Mesenchymal stem cell (in vitro differentiated cells and primary cell): ENCODE results near the gene CCDC148.
"Not testable (repeated sequence)": the region's sequence is repeated elsewhere in the genome, so short reads cannot be mapped to it uniquely, and the experiment has no call there.

Experiments
- DNase-seq: peaks from one replicate; pipeline ENCODE4 v3.0.0-alpha.2; 2013
- H2AFZ ChIP-seq: one replicate; pipeline ENCODE4 v1.6.1; 2013; ENCODE audit warnings: low read depth, mild to moderate bottlenecking, control low read depth, inconsistent platforms, low read length, moderate library complexity
- H2AK5ac ChIP-seq: 2 replicates; pipeline ENCODE4 v1.6.1; 2013; ENCODE audit warnings: low read length, moderate library complexity, mild to moderate bottlenecking, inconsistent platforms; ENCODE audit not compliant: severe bottlenecking
- H2BK120ac ChIP-seq: one replicate; pipeline ENCODE4 v1.6.1; 2013; ENCODE audit warnings: low read depth, mild to moderate bottlenecking, inconsistent platforms, low read length, moderate library complexity
- H2BK12ac ChIP-seq, 2 experiments: one replicate each; pipeline ENCODE4 v1.6.1; 2013; ENCODE audit warnings: inconsistent platforms in 2 of 2, low read length in 2 of 2, mild to moderate bottlenecking in 2 of 2, moderate library complexity in 2 of 2, control low read depth in 1 of 2
- H2BK15ac ChIP-seq: one replicate; pipeline ENCODE4 v1.6.1; 2013; ENCODE audit warnings: mild to moderate bottlenecking, low read depth, inconsistent platforms; ENCODE audit not compliant: poor library complexity, severe bottlenecking
- H2BK5ac ChIP-seq: 2 replicates; pipeline ENCODE4 v1.6.1; 2013; ENCODE audit warnings: low read depth, mild to moderate bottlenecking, low read length, control low read depth, inconsistent platforms; ENCODE audit not compliant: poor library complexity, severe bottlenecking
- H3K14ac ChIP-seq, 2 experiments: one replicate each; pipeline ENCODE4 v1.6.1; 2013; ENCODE audit warnings: inconsistent platforms in 2 of 2, low read length in 2 of 2, control low read depth in 1 of 2, mild to moderate bottlenecking in 1 of 2, moderate library complexity in 1 of 2
- H3K18ac ChIP-seq, 2 experiments: one replicate each; pipeline ENCODE4 v1.6.1; 2013; ENCODE audit warnings: inconsistent platforms in 2 of 2, low read length in 2 of 2, control low read depth in 1 of 2, low read depth in 1 of 2, mild to moderate bottlenecking in 1 of 2
- H3K23ac ChIP-seq, 2 experiments: one replicate each; pipeline ENCODE4 v1.6.1; 2013; ENCODE audit warnings: inconsistent platforms in 2 of 2, low read length in 2 of 2, mild to moderate bottlenecking in 2 of 2, moderate library complexity in 2 of 2, control low read depth in 1 of 2
- H3K27ac ChIP-seq: 2 replicates; pipeline ENCODE4 v1.5.1; 2013; ENCODE audit warnings: mild to moderate bottlenecking, moderate library complexity, low read length, control low read depth, inconsistent platforms; ENCODE audit not compliant: poor library complexity, severe bottlenecking
- H3K27me3 ChIP-seq, 2 experiments: 2 replicates each; pipeline versions ENCODE4 v1.6.1 to v1.7.0; 2013; ENCODE audit warnings: low read length in 2 of 2, mild to moderate bottlenecking in 2 of 2, moderate library complexity in 2 of 2, control low read depth in 1 of 2, inconsistent platforms in 1 of 2; ENCODE audit not compliant: control insufficient read depth in 1 of 2, insufficient read depth in 1 of 2
- H3K36me3 ChIP-seq, 2 experiments: 2 replicates each; pipeline versions ENCODE4 v1.6.1 to v1.7.0; 2013; ENCODE audit warnings: low read length in 2 of 2, control low read depth in 1 of 2, inconsistent platforms in 1 of 2, low read depth in 1 of 2, mild to moderate bottlenecking in 1 of 2; ENCODE audit not compliant: insufficient read depth in 2 of 2, control insufficient read depth in 1 of 2
- H3K4ac ChIP-seq, 2 experiments: one replicate each; pipeline ENCODE4 v1.6.1; 2013; ENCODE audit warnings: inconsistent platforms in 2 of 2, low read length in 2 of 2, mild to moderate bottlenecking in 2 of 2, moderate library complexity in 2 of 2, control low read depth in 1 of 2, low read depth in 1 of 2
- H3K4me1 ChIP-seq: 2 replicates; pipeline ENCODE4 v1.6.1; 2013; ENCODE audit warnings: low read depth, low read length, control low read depth; ENCODE audit not compliant: control insufficient read depth, insufficient read depth
- H3K4me2 ChIP-seq: 2 replicates; pipeline ENCODE4 v1.6.1; 2013; ENCODE audit warnings: low read length, mild to moderate bottlenecking, inconsistent platforms; ENCODE audit not compliant: poor library complexity, severe bottlenecking
- H3K4me3 ChIP-seq, 2 experiments: 2 replicates each; pipeline versions ENCODE4 v1.5.1 to v1.7.0; 2013; ENCODE audit warnings: low read length in 2 of 2, mild to moderate bottlenecking in 2 of 2, control low read depth in 1 of 2, low read depth in 1 of 2; ENCODE audit not compliant: insufficient read depth in 1 of 2
- H3K79me1 ChIP-seq: replicated peaks from 2 replicates; pipeline ENCODE4 v1.6.1; 2013; ENCODE audit warnings: mild to moderate bottlenecking, control low read depth, low read length, inconsistent platforms; ENCODE audit not compliant: poor library complexity, severe bottlenecking
- H3K9ac ChIP-seq: 2 replicates; pipeline ENCODE4 v1.7.0; 2013; ENCODE audit warnings: mild to moderate bottlenecking, low read length, moderate library complexity
- H3K9me3 ChIP-seq: 2 replicates; pipeline ENCODE4 v1.7.0; 2013; ENCODE audit warnings: mild to moderate bottlenecking, low read length; ENCODE audit not compliant: control insufficient read depth
- H4K8ac ChIP-seq: one replicate; pipeline ENCODE4 v1.6.1; 2013; ENCODE audit warnings: inconsistent platforms, mild to moderate bottlenecking, low read length, moderate library complexity
- H4K91ac ChIP-seq: one replicate; pipeline ENCODE4 v1.6.1; 2013; ENCODE audit warnings: mild to moderate bottlenecking, low read length, inconsistent platforms
- WGBS: methylation state at CpG from one replicate; pipeline ENCODE4 v1.1.7; 2013; ENCODE audit warnings: mixed read lengths; 5-methylcytosine and 5-hydroxymethylcytosine counted together

Gene CCDC148

GRCh38 chr2:158457826-158458616, 1.5 kb upstream of the CCDC148 start:
- H2BK120ac ChIP-seq = peak overlapping the region; percentile 39
- peak overlapping the region; percentile 30 for H4K8ac ChIP-seq
- H3K9ac ChIP-seq = peak overlapping the region; percentile 85
- H2BK5ac ChIP-seq = peak overlapping the region; percentile 85
- H3K27ac ChIP-seq = peak overlapping the region; percentile 91
- DNase-seq = peak; percentile 73
- H3K4ac ChIP-seq = peak overlapping the region; percentile 1 to 75
- H3K14ac ChIP-seq = peak overlapping the region; percentile 26 to 76
- no peak overlapping the region for H2AK5ac ChIP-seq
- H3K4me3 ChIP-seq = peak overlapping the region; percentile 88 to 91
- H2AFZ ChIP-seq = peak overlapping the region; percentile 87
- peak overlapping the region; percentile 85 for H4K91ac ChIP-seq
- H2BK12ac ChIP-seq = peak overlapping the region in 1 of 2 experiments; percentile 87
- peaks cover 2% of the 10 kb centered on the region for H3K4me1 ChIP-seq
- no peaks in the 10 kb centered on the region for H3K9me3 ChIP-seq
- H3K79me1 ChIP-seq = peaks cover 10% of the 10 kb centered on the region
- H3K4me2 ChIP-seq = peak overlapping the region; percentile 79
- WGBS = under 1% methylated on average over 51 of the region's 61 CpGs
- peak overlapping the region; percentile 89 for H2BK15ac ChIP-seq
- H3K36me3 ChIP-seq = no peaks in the 10 kb centered on the region
- H3K23ac ChIP-seq = peak overlapping the region in 1 of 2 experiments; percentile 70
- H3K18ac ChIP-seq = peak overlapping the region; percentile 90 to 98
- no peaks in the 10 kb centered on the region for H3K27me3 ChIP-seq

- Histone ChIP-seq H3K79me1 (peaks cover 9% of the 10 kb centered on the region), H2AK5ac (no peak overlapping the region), H3K18ac (peak overlapping the region; percentile 90 to 98), H3K4me3 (peak overlapping the region; percentile 88 to 91), H4K91ac (peak overlapping the region; percentile 85), H3K27ac (peak overlapping the region; percentile 87), H2BK120ac (peak overlapping the region; percentile 61), H2AFZ (peak overlapping the region; percentile 87), H2BK12ac (peak overlapping the region; percentile 87 to 89), H3K4me1 (peaks cover 2% of the 10 kb centered on the region), H4K8ac (peak overlapping the region; percentile 30), H3K4ac (peak overlapping the region in 1 of 2 experiments; percentile 82), H2BK5ac (peak overlapping the region; percentile 85), H2BK15ac (peak overlapping the region; percentile 39), H3K23ac (peak overlapping the region in 1 of 2 experiments; percentile 70), H3K14ac (peak overlapping the region in 1 of 2 experiments; percentile 76), H3K9me3 (no peaks in the 10 kb centered on the region), H3K36me3 (no peaks in the 10 kb centered on the region), H3K4me2 (peak overlapping the region; percentile 79), H3K27me3 (no peaks in the 10 kb centered on the region), H3K9ac (peak overlapping the region; percentile 85)
- under 1% methylated on average over 66 of the region's 84 CpGs for WGBS
- DNase-seq = peak; percentile 80
Observed at GRCh38 chr2:158457092-158457825, 706 bp upstream of the CCDC148 start.

- Histone ChIP-seq H3K9me3 (no peaks in the 10 kb centered on the region), H3K36me3 (no peaks in the 10 kb centered on the region), H3K27me3 (no peaks in the 10 kb centered on the region), H3K4me2 (no peak overlapping the region), H3K18ac (no peak overlapping the region), H2BK5ac (no peak overlapping the region), H3K23ac (no peak overlapping the region), H2BK120ac (no peak overlapping the region), H2AFZ (no peak overlapping the region), H3K9ac (no peak overlapping the region), H3K4me3 (no peak overlapping the region), H3K14ac (no peak overlapping the region), H2BK15ac (no peak overlapping the region), H3K27ac (no peak overlapping the region), H3K79me1 (no peaks in the 10 kb centered on the region), H4K8ac (no peak overlapping the region), H2AK5ac (no peak overlapping the region), H2BK12ac (no peak overlapping the region), H3K4me1 (no peaks in the 10 kb centered on the region), H3K4ac (no peak overlapping the region), H4K91ac (no peak overlapping the region)
- DNase-seq = no peak
- no CpG with 5 or more reads among the region's 1 CpG for WGBS
Observed at GRCh38 chr2:158443606-158444005, 12.9 kb downstream of the CCDC148 start.

- 95% methylated on average over 2 of the region's 4 CpGs for WGBS
- H3K27ac ChIP-seq, H4K8ac ChIP-seq, H2AFZ ChIP-seq, H2BK12ac ChIP-seq, H3K14ac ChIP-seq, H3K23ac ChIP-seq, H2BK15ac ChIP-seq, H3K4ac ChIP-seq, H3K4me3 ChIP-seq, H3K9me3 ChIP-seq, DNase-seq, H3K79me1 ChIP-seq, H3K4me1 ChIP-seq, H3K27me3 ChIP-seq, H3K36me3 ChIP-seq, H2AK5ac ChIP-seq, H2BK5ac ChIP-seq, H2BK120ac ChIP-seq, H4K91ac ChIP-seq, H3K18ac ChIP-seq, H3K4me2 ChIP-seq, H3K9ac ChIP-seq: not testable (repeated sequence)
Observed at GRCh38 chr2:158439062-158439461, 17.5 kb downstream of the CCDC148 start.
